ENCODE results near the gene ECM2.

ECM2 gene

GRCh38 chr9:92516521-92516920 lies 19.3 kb downstream of the ECM2 start:
- Histone ChIP-seq H3K36me3 (no peaks in the 10 kb centered on the region), H3K9me3 (ENCODE audit: severe bottlenecking) (no peaks in the 10 kb centered on the region), H3K27ac (no peak overlapping the region), H3K4me3 (ENCODE audit: low read depth, low read length) (no peak overlapping the region), H3K27me3 (ENCODE audit: insufficient read depth, low read depth, severe bottlenecking) (no peaks in the 10 kb centered on the region)
- no peak for TF ChIP-seq CTCF (IDR thresholded peaks at IDR 0.05; ENCODE audit: low read depth, low read length)
- DNase-seq: no peak

- no peak overlapping the region for H3K27ac ChIP-seq
- no peaks in the 10 kb centered on the region for H3K9me3 ChIP-seq (ENCODE audit: severe bottlenecking)
- DNase-seq: no peak
- no peaks in the 10 kb centered on the region for H3K27me3 ChIP-seq (ENCODE audit: insufficient read depth, low read depth, severe bottlenecking)
- no peak for TF ChIP-seq CTCF (IDR thresholded peaks at IDR 0.05; ENCODE audit: low read depth, low read length)
- no peaks in the 10 kb centered on the region for H3K36me3 ChIP-seq
- no peak overlapping the region for H3K4me3 ChIP-seq (ENCODE audit: low read depth, low read length)
These were observed 21.2 kb downstream of the ECM2 start for GRCh38 chr9:92514635-92515034.

GRCh38 chr9:92513349-92513748 lies 22.4 kb downstream of the ECM2 start:
- Histone ChIP-seq H3K4me3 (ENCODE audit: low read depth, low read length) (no peak overlapping the region), H3K27ac (no peak overlapping the region), H3K9me3 (ENCODE audit: severe bottlenecking) (no peaks in the 10 kb centered on the region), H3K36me3 (no peaks in the 10 kb centered on the region), H3K27me3 (ENCODE audit: insufficient read depth, low read depth, severe bottlenecking) (no peaks in the 10 kb centered on the region)
- DNase-seq: no peak
- no peak for TF ChIP-seq CTCF (IDR thresholded peaks at IDR 0.05; ENCODE audit: low read depth, low read length)

GRCh38 chr9:92512622-92513021 lies 23.2 kb downstream of the ECM2 start:
- H3K4me3 ChIP-seq (ENCODE audit: low read depth, low read length): no peak overlapping the region
- no peak for DNase-seq
- no peaks in the 10 kb centered on the region for H3K9me3 ChIP-seq (ENCODE audit: severe bottlenecking)
- no peaks in the 10 kb centered on the region for H3K36me3 ChIP-seq
- H3K27ac ChIP-seq: no peak overlapping the region
- no peaks in the 10 kb centered on the region for H3K27me3 ChIP-seq (ENCODE audit: insufficient read depth, low read depth, severe bottlenecking)
- TF ChIP-seq CTCF (IDR thresholded peaks at IDR 0.05; ENCODE audit: low read depth, low read length): no peak

- no peak for DNase-seq
- H3K36me3 ChIP-seq: no peaks in the 10 kb centered on the region
- H3K9me3 ChIP-seq (ENCODE audit: severe bottlenecking): no peaks in the 10 kb centered on the region
- no peaks in the 10 kb centered on the region for H3K27me3 ChIP-seq (ENCODE audit: insufficient read depth, low read depth, severe bottlenecking)
- no peak overlapping the region for H3K4me3 ChIP-seq (ENCODE audit: low read depth, low read length)
- no peak for TF ChIP-seq CTCF (IDR thresholded peaks at IDR 0.05; ENCODE audit: low read depth, low read length)
- H3K27ac ChIP-seq: no peak overlapping the region
These were observed 25.0 kb downstream of the ECM2 start for GRCh38 chr9:92510747-92511146.

- Histone ChIP-seq H3K4me3 (ENCODE audit: low read depth, low read length) (no peak overlapping the region), H3K36me3 (no peaks in the 10 kb centered on the region), H3K9me3 (ENCODE audit: severe bottlenecking) (no peaks in the 10 kb centered on the region), H3K27ac (no peak overlapping the region), H3K27me3 (ENCODE audit: insufficient read depth, low read depth, severe bottlenecking) (no peaks in the 10 kb centered on the region)
- no peak for TF ChIP-seq CTCF (IDR thresholded peaks at IDR 0.05; ENCODE audit: low read depth, low read length)
- DNase-seq: no peak
These were observed 26.7 kb downstream of the ECM2 start for GRCh38 chr9:92509050-92509449.

Measured in WERI-Rb-1 (cell line).